Measurements from ENCODE around the gene CEBPA. TPM values are rescaled to one million over a fixed set of nuclear protein-coding genes. Genes with fewer than 3 reads are reported as not detected.
A peak's percentile ranks its signal among the peaks of the same experiment; 100 is the strongest.
"Not testable (repeated sequence)": the region's sequence is repeated elsewhere in the genome, so short reads cannot be mapped to it uniquely, and the experiment has no call there.

The CEBPA gene
- total RNA-seq, 8 experiments from 2014 or later: 0.46 to 4.9 (median 2.5) TPM

- H3K27ac ChIP-seq: no peak overlapping the region
- no peak for ATAC-seq (replicated peaks in 6 of 8)
- H3K4me3 ChIP-seq: no peak overlapping the region
- H3K4me1 ChIP-seq (replicated peaks in 1 of 2): peaks cover 6 to 9% of the 10 kb centered on the region in 2 donors
- in situ Hi-C loops (cut with MboI; ENCODE audit: low pct_unique_long_range_greater_than_20kb in 2 of 9, low sequenced_read_pairs in 9 of 9, unreplicated experiment in 9 of 9): no loop called here
- WGBS, 10 experiments: 0 to 100% (median 63%) methylated on average over 1 to 6 of the region's 8 CpGs; no CpG with 5 or more reads in 2 of the 10 experiments
Measured at GRCh38 chr19:33339016-33339984, 37.0 kb upstream of the CEBPA start.

DNA sequence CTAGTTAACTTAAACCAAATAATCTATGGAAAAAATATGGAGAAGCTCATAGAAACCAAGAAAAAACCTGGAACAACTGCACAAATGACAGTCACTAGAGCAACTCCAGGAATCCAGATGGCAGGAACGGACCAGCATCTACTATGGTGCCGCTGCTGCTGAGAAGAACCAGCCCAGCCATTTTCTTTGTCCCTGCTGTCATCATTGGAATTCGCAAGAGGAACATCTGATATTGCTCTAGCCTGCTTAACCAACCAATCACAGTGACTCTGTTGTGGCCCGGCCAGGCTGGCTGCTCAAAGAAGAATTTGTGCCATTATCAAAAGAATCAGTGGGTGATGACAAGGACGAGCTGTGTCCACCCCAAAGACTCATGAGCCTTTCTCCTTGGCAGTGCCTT lies 33.1 kb upstream of the CEBPA start:
- 47 to 100% (median 80%) methylated on average over 1 to 5 of the region's 5 CpGs; no CpG with 5 or more reads in 1 of the 10 experiments for WGBS, 10 experiments
- no peak overlapping the region for H3K27ac ChIP-seq
- H3K4me3 ChIP-seq: no peak overlapping the region
- no peaks in the 10 kb centered on the region for H3K4me1 ChIP-seq (replicated peaks in 1 of 2)
- in situ Hi-C loops (cut with MboI; ENCODE audit: low pct_unique_long_range_greater_than_20kb in 2 of 9, low sequenced_read_pairs in 9 of 9, unreplicated experiment in 9 of 9): no loop called here
- ATAC-seq (replicated peaks in 6 of 8): no peak

DNA sequence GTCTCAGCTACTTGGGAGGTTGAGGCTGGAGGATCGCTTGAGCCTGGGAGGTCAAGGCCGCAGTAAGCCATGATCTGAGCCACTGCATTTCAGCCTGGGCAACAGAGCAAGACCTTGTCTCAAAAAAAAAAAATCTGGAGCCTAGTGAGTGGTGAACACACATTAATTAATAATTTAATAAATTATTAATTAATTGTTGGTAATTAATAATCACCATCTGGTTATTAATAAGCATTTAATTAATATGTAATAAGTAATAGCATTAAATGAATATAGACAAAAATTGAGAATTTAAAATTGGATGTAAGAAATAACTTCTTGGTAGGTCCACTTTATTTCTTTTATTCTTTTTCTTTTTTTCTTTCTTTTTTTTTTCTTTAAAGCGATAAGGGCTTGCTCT lies 31.9 kb upstream of the CEBPA start:
- ATAC-seq (replicated peaks in 6 of 8): no peak
- no peak overlapping the region for H3K27ac ChIP-seq
- in situ Hi-C loops (cut with MboI; ENCODE audit: low pct_unique_long_range_greater_than_20kb in 2 of 9, low sequenced_read_pairs in 9 of 9, unreplicated experiment in 9 of 9): no loop called here
- no peak overlapping the region for H3K4me3 ChIP-seq
- 68 to 100% (median 92%) methylated on average over 1 to 3 of the region's 3 CpGs for WGBS, 10 experiments
- H3K4me1 ChIP-seq (replicated peaks in 1 of 2): no peaks in the 10 kb centered on the region

DNA sequence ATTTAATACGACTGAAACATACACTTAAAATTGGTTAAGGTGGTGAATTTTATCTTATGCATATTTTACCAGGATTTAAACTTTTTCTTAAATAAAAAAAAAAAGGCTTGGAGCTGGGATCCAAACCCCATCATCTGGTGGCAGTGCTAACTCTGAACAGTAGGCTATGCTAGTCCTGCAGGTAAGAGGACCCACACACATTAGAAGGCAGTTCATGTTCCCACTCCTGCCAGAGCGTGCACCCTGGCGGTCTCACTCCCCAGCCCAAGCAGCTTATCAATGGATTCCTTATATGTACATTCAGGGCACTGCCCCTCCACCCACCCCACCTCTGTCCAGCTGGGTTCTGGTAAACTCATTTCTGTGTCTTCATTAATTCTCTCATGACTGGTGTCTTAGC lies 31.3 kb upstream of the CEBPA start:
- Histone ChIP-seq H3K4me1 (replicated peaks in 1 of 2) (no peaks in the 10 kb centered on the region), H3K4me3 (no peak overlapping the region), H3K27ac (no peak overlapping the region)
- 0 to 100% (median 67%) methylated on average over 1 to 3 of the region's 3 CpGs; no CpG with 5 or more reads in 3 of the 10 experiments for WGBS, 10 experiments
- in situ Hi-C loops (cut with MboI; ENCODE audit: low pct_unique_long_range_greater_than_20kb in 2 of 9, low sequenced_read_pairs in 9 of 9, unreplicated experiment in 9 of 9): no loop called here
- ATAC-seq (replicated peaks in 6 of 8): peak in 1 of 8 experiments; percentile 57

DNA sequence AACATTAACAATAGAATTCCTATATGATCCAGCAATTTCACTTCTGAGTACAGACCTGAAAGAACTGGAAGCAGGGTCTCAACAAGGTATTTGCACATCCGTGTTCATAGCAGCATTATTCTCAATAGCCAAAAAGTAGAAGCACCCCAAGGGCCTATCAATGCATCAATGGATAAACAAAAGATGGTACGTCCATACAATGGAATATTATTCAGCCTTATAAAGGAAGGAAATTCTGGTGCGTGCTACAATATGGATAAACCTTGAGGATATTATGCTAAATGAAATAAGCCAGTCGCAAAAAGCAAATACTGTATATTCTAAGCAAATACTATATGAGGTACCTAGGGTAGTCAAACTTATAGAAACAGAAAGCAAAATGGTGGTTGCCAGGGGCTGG lies 30.8 kb upstream of the CEBPA start:
- Histone ChIP-seq H3K4me1 (replicated peaks in 1 of 2) (no peaks in the 10 kb centered on the region), H3K27ac (no peak overlapping the region), H3K4me3 (no peak overlapping the region)
- in situ Hi-C loops (cut with MboI; ENCODE audit: low pct_unique_long_range_greater_than_20kb in 2 of 9, low sequenced_read_pairs in 9 of 9, unreplicated experiment in 9 of 9): no loop called here
- no peak for ATAC-seq (replicated peaks in 6 of 8)
- WGBS, 10 experiments: 33 to 100% (median 79%) methylated on average over 1 to 4 of the region's 4 CpGs; no CpG with 5 or more reads in 1 of the 10 experiments

DNA sequence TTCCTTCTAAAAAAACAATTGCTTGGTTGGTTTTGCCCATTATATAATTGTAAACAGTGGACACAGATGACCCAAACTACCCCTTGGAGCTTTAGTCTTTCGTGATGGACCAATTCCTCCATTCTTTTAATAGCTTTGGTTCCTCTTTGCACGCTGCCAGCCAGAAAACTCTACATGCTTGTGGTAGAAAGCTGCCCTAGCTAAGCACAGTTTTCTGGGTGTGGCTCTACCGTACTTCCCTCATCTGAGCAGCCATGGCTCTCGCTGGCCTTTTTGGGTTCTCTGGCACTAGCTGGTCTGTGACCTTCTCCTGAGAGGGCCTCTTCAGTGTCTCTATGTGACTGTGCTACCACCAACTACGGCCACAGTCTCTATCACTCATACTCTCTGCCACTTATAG lies 29.9 kb upstream of the CEBPA start:
- no peak for ATAC-seq (replicated peaks in 6 of 8)
- whole genome bisulfite sequencing, 10 experiments: 47 to 94% (median 75%) methylated on average over 1 to 5 of the region's 5 CpGs; no CpG with 5 or more reads in 2 of the 10 experiments
- Histone ChIP-seq H3K4me1 (replicated peaks in 1 of 2) (no peaks in the 10 kb centered on the region), H3K27ac (no peak overlapping the region), H3K4me3 (no peak overlapping the region)
- in situ Hi-C loops (cut with MboI; ENCODE audit: low pct_unique_long_range_greater_than_20kb in 2 of 9, low sequenced_read_pairs in 9 of 9, unreplicated experiment in 9 of 9): no loop called here

GRCh38 chr19:33329736-33330135 lies 27.4 kb upstream of the CEBPA start:
- no peak for ATAC-seq (replicated peaks in 6 of 8)
- Histone ChIP-seq H3K4me1 (replicated peaks in 1 of 2) (no peaks in the 10 kb centered on the region), H3K27ac (no peak overlapping the region), H3K4me3 (no peak overlapping the region)
- 0 to 100% (median 55%) methylated on average over 1 to 4 of the region's 4 CpGs for WGBS, 10 experiments
- in situ Hi-C loops (cut with MboI; ENCODE audit: low pct_unique_long_range_greater_than_20kb in 2 of 9, low sequenced_read_pairs in 9 of 9, unreplicated experiment in 9 of 9): no loop called here

DNA sequence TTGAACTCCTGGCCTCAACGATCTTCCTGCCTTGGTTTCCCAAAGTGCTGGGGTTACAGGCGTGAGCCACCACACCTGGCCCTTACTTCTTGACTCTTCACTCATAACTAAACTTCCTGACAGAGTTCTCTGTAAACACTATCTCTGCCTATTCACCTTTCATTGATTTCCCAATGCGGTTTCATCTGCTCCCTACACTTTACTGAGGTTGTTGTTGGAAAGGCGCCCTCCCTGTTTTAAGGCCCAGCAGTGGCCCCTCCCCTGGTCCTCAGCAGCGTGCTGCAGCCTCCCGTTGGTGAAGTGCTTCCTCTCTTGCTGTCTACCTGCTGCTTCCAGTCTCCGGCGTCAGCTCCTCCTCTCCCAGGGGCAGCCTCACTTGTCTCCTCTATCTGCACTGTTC lies 26.7 kb upstream of the CEBPA start:
- WGBS, 10 experiments: 0 to 97% (median 73%) methylated on average over 1 to 6 of the region's 8 CpGs; no CpG with 5 or more reads in 1 of the 10 experiments
- H3K4me1 ChIP-seq (replicated peaks in 1 of 2): no peaks in the 10 kb centered on the region
- H3K4me3 ChIP-seq: no peak overlapping the region
- in situ Hi-C loops (cut with MboI; ENCODE audit: low pct_unique_long_range_greater_than_20kb in 2 of 9, low sequenced_read_pairs in 9 of 9, unreplicated experiment in 9 of 9): no loop called here
- no peak for ATAC-seq (replicated peaks in 6 of 8)
- H3K27ac ChIP-seq: no peak overlapping the region

DNA sequence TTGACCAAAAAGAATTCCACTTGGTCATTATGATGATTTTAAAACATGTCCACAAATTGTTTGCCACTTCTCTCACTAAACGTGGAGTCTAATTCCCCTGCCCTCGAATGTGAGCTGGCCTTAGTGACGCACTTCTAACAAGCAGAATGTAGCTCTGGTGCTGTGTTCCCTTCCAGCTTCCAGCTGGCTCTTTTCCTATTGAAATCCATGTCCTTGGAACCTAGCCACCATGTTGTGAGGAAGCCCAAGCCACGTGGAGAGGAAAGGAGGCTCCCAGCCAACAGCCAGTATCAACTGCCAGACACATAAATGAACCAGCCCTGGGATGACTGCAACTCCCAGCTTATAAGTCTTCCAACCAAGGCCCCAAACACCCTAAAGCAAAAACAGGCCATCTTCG lies 23.6 kb upstream of the CEBPA start:
- ATAC-seq (replicated peaks in 6 of 8): no peak
- H3K4me1 ChIP-seq (replicated peaks in 1 of 2): no peaks in the 10 kb centered on the region
- WGBS, 10 experiments: 0 to 88% (median 80%) methylated on average over 1 to 4 of the region's 5 CpGs; no CpG with 5 or more reads in 1 of the 10 experiments
- in situ Hi-C loops (cut with MboI; ENCODE audit: low pct_unique_long_range_greater_than_20kb in 2 of 9, low sequenced_read_pairs in 9 of 9, unreplicated experiment in 9 of 9): no loop called here
- H3K4me3 ChIP-seq: no peak overlapping the region
- H3K27ac ChIP-seq: no peak overlapping the region

GRCh38 chr19:33324628-33325027 lies 22.3 kb upstream of the CEBPA start:
- in situ Hi-C loops (cut with MboI; ENCODE audit: low pct_unique_long_range_greater_than_20kb in 2 of 9, low sequenced_read_pairs in 9 of 9, unreplicated experiment in 9 of 9): no loop called here
- Histone ChIP-seq H3K4me3 (no peak overlapping the region), H3K4me1 (replicated peaks in 1 of 2) (no peaks in the 10 kb centered on the region), H3K27ac (no peak overlapping the region)
- 40 to 100% (median 61%) methylated on average over 1 to 3 of the region's 3 CpGs; no CpG with 5 or more reads in 2 of the 10 experiments for WGBS, 10 experiments
- no peak for ATAC-seq (replicated peaks in 6 of 8)

DNA sequence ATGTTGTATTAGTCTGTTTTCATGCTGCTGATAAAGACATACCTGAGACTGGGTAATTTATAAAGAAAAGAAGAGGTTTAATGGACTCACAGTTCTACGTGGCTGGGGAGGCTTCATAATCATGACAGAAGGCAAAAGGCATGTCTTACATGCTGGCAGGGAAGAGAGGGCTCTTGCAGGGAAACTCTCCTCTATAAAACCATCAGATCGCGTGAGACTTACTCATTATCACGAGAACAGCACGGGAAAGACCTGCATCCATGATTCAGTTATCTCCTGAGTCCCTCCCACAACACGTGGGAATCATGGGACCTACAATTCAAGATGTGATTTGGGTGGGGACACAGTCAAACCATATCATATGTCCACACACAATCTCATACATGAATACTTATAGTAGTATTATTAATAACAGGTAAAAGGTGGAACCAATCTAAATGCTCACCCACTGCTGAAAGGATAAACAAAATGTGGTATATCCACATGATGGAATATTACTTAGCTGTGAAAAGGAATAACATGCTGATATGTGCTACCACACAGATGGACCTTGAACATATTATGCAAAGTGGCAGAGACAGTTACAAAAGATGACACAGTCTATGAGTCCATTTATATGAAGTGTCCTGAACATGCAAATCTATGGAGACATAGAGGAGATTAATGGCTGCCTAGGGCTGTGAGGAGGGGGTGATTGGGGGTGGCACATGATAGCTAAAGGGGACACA lies 20.9 kb upstream of the CEBPA start:
- WGBS, 10 experiments: 14 to 100% (median 74%) methylated on average over 1 to 6 of the region's 6 CpGs; no CpG with 5 or more reads in 2 of the 10 experiments

GRCh38 chr19:33320636-33321035 lies 18.3 kb upstream of the CEBPA start:
- in situ Hi-C loops (cut with MboI; ENCODE audit: low pct_unique_long_range_greater_than_20kb in 2 of 9, low sequenced_read_pairs in 9 of 9, unreplicated experiment in 9 of 9): no loop called here
- no peak overlapping the region for H3K4me3 ChIP-seq
- no peaks in the 10 kb centered on the region for H3K4me1 ChIP-seq (replicated peaks in 1 of 2)
- H3K27ac ChIP-seq: no peak overlapping the region
- 0 to 100% (median 64%) methylated on average over 1 of the region's 1 CpG; no CpG with 5 or more reads in 4 of the 10 experiments for WGBS, 10 experiments
- no peak for ATAC-seq (replicated peaks in 6 of 8)

More for the DNA sequence above, 20.9 kb upstream of the CEBPA start:
- H3K27ac ChIP-seq: no peak overlapping the region
- no peaks in the 10 kb centered on the region for H3K4me1 ChIP-seq (replicated peaks in 1 of 2)
- no peak overlapping the region for H3K4me3 ChIP-seq
- in situ Hi-C loops (cut with MboI; ENCODE audit: low pct_unique_long_range_greater_than_20kb in 2 of 9, low sequenced_read_pairs in 9 of 9, unreplicated experiment in 9 of 9): no loop called here
- no peak for ATAC-seq (replicated peaks in 6 of 8)

GRCh38 chr19:33317991-33318390 lies 15.7 kb upstream of the CEBPA start:
- in situ Hi-C loops (cut with MboI; ENCODE audit: low pct_unique_long_range_greater_than_20kb in 2 of 9, low sequenced_read_pairs in 9 of 9, unreplicated experiment in 9 of 9); H3K4me1 ChIP-seq (replicated peaks in 1 of 2); H3K4me3 ChIP-seq; H3K27ac ChIP-seq; ATAC-seq (replicated peaks in 6 of 8): not testable (repeated sequence)
- WGBS, 10 experiments: 46 to 88% (median 74%) methylated on average over 3 of the region's 4 CpGs; no CpG with 5 or more reads in 3 of the 10 experiments

All from motor neuron (in vitro differentiated cells).